ENCODE measurements around the gene KCNJ16.

Gene KCNJ16

DNA sequence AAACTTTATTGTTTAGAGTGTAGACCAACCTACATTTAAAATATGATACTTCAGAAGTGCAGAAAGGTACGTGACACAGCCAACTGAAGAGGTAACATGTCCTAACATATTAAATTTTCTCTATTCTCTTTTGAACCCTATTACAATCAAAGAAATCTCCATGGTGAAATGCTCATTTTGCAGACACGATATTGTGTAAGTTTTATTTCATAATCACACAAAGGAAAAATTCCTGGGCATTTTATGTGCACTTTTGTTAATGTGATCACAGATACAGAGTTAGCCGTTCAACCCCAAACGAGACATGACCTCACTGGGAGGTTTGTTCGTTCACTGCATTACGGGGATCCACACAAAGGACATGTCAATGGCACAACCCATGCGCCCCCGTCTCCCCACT lies 21.8 kb downstream of the KCNJ16 start:
- DNase-seq (ENCODE audit: low read depth in 2 of 2, low spot score in 1 of 2) = no peak

DNA sequence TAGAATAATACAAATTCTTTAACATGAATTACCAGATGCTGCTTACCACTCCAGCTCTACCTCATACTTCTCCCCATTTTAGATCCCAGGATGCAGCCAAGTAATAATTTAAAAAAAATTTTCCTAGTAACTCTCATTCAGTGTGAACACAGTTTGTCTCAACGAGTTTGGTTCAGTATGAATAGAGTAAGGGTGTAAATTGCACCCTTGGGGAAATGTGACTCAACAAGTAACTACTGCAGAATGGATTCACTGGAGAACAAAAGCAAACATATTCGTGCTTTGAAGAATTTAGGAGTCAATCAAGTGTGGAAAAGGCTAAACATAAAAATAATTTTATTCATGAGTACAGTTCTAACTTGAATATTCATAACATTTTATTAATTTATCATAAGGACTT lies 23.0 kb downstream of the KCNJ16 start:
- DNase-seq (ENCODE audit: low read depth in 2 of 2, low spot score in 1 of 2) = no peak

DNA sequence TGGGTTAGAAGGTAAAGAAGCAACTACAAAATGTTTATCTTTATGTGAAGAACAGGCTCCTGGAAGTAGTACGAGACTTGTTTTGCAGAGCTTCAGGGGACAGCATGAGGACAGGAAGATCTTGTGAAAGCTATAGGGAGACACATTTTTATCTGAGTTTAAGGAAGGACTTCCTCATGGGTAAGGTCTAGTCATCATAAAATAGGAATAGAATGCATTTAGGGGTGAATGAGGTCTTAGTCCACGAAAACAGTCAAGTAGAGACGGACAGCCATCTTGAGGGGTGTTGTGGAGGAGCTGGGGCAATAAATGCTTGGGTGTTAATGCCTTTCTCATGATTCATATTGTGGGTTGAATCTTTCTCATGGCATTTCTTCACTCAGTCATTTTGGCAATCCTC lies 24.3 kb downstream of the KCNJ16 start:
- DNase-seq (ENCODE audit: low read depth in 2 of 2, low spot score in 1 of 2) = no peak

DNA sequence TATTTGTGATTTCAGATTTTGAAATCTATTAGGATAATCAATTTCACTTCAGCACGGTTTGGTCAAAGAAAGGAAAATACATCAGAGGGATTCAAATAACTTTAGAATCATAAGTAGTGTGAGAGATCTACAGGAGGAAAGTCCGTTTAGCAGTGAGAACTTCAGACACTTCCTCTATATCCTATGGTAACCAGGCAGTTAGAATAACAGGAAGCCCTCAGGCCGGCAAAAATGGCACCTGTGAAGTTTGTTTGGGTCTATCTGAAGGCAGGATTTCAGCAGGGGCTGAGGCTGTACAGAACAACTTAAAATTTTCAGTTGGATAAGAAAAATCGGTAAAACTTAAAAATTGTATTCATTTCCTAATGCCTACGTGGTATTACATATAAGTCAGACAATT lies 24.9 kb downstream of the KCNJ16 start:
- no peak for DNase-seq (ENCODE audit: low read depth in 2 of 2, low spot score in 1 of 2)

DNA sequence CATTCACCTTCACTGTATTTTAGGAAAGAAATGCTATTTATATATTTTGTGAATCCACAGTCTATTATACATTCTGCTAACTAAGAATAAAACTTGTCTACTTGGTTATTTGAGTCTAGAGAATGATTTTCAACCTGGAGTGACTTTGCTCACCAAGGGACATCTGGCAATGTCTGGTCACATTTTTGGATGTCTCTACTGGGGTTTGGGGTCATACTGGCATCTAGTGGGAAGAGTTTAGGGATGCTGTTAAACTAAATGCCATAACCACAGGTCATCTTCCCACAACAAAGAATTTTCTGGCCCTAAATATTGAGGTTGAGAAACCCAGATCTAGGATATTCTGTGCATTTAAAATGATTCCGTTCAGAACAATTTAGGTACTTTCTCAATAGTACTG lies 26.0 kb downstream of the KCNJ16 start:
- no peak for DNase-seq (ENCODE audit: low read depth in 2 of 2, low spot score in 1 of 2)

DNA sequence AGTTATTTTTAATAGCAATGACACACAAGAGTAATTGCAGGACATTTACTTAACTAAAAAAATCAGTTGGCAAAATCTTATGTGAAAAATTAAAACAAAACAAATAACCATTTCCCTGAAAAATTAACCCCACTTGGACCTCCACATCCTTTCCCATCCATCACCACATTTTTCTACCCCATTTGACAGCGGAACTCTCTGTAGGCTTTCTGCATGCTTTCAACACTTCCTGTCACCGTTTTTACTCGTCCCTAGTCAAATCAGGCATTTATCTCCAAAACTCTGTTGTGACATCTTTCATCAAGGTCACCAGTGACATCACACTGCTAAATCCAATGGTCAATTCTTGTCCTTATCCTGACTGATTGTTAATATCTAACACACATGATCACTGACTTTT lies 27.5 kb downstream of the KCNJ16 start:
- no peak for DNase-seq (ENCODE audit: low read depth in 2 of 2, low spot score in 1 of 2)

DNA sequence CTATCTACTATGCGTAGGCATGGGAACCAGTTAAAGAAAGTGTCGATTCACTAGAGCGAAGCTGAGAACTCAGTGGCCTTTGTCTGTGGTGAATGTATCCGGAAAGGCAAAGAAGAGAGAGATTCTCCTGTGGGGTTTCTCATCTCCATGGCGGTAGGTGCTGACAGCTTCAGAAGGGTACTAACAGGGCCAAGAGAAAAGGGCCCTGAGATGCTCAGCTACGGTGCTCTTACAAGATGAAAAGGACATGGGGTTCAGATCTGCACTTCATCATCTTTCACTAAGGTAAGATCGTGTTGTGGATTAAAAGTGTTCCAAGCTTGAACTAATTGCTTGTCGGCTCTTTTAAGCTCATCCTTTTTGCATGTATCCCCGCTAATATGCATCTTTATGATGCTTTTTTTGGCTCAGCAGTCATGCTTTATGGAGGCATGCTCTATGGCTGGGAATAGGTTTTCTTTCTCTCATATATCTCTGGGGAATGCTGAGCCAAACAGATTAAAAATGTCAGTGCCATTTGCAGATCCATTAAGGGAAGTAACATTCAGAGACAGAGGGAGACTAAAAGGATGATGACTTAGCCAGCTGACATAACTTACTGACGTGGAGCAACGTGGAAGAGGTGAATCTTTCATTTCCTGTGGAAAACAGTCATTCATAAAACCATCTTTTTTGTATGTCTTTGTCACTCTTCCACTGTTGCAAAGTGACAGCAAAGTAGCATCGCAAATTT lies 29.9 kb downstream of the KCNJ16 start:
- no peak for DNase-seq (ENCODE audit: low read depth in 2 of 2, low spot score in 1 of 2)

DNA sequence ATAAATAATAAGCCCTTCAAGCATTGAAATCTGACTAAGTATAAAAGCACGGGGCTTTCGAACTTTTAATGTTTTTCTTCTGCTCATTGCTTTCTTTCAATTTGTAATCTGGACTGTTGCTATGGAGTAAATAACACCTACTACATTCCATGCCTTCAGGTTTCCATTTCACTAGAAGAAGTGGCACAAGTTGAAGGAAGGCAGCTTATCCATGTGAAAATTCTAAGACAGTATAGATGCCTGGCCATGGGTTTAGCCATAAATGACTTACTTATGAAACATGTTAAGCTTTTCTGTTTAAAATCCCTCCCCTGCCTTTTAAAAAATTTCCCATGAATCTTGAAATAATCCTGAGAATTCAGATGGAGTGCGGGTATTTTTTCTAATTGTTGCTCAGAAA lies 30.6 kb downstream of the KCNJ16 start:
- DNase-seq (ENCODE audit: low read depth in 2 of 2, low spot score in 1 of 2) = no peak

DNA sequence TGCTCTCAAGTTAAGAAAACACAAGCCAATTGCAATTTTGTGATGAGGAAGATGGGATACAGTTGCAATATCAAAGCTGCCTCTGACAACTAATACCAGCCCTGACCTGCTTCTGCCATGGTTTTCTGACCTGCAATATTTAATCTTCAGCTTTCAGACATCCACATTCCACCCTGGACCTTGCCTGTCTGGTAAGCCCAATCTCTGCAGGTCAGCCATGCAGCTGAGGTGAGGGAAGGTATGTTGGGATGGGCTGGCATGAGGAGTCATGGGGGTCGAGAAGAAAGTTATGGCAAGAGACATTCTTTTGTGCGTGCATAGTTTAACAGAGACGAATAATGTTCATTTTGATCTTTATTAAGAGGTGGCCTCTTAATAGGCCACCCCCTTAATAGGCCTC lies 31.5 kb downstream of the KCNJ16 start:
- no peak for DNase-seq (ENCODE audit: low read depth in 2 of 2, low spot score in 1 of 2)

DNA sequence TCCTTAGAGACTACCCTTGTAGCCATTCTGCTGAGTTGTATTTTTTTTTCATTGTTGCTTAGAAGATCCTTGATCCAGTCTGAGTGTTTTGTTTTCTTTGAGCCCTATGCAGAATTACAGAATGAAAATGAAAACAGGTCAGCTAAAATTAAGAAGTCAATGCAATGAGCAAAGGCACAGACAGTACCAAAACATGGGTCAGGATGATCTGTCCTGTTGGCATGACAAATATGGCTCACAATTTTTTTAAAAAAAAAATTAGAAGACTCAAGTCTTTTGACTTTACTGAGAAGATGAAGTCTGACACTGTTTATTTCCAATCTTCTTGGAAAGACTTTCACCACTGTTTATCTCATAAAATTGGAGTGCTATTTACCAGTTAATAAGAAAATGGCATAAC lies 32.4 kb downstream of the KCNJ16 start:
- no peak for DNase-seq (ENCODE audit: low read depth in 2 of 2, low spot score in 1 of 2)

DNA sequence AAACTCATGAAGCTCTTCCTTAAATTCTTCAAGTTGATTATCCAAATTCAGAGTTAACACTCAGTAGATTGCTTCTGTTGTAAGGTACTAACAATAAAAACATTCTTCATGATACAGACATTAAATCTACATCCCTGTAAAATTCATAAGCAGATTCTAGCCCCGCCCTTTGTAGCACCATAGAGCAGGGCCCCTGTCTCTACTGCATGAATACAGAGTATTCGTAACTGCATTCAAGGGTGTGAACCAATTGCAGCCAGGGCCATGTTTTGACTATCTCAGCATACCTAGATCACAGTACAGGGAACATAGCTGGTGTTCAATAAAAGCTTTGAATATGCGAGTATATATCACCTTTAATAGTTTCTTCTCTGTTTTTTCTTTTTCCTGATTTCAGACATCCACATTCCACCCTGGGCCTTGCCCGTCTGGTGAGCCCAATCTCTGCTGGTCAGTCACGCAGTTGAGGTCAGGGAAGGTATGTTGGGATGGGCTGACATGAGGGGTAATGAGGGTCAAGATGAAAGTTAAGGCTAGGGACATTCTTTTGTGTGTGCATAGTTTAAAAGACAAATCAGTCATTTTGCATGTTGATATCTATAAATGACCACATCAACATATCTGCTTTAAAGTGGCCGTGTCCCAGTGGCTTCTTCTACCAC lies 33.0 kb downstream of the KCNJ16 start:
- no peak for DNase-seq (ENCODE audit: low read depth in 2 of 2, low spot score in 1 of 2)

DNA sequence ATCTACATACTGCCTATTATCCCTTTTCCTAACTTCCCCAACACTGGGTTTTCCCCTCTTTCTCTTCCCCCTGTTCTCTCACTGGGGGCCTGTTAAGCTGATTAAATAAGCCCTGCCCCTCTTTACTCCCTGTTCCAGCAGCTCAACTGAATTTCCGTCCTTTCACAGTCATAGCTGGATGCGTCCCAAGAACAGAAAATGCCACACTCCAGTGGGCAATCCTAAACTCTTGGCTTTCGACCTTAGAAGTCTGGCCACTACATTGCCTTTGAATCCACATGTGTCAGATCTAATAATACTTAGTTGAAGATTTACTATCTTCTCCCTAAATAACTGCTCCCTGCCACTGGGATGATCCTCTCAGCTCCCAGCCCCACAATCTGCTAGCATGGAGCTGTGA lies 34.5 kb downstream of the KCNJ16 start:
- DNase-seq (ENCODE audit: low read depth in 2 of 2, low spot score in 1 of 2) = no peak

DNA sequence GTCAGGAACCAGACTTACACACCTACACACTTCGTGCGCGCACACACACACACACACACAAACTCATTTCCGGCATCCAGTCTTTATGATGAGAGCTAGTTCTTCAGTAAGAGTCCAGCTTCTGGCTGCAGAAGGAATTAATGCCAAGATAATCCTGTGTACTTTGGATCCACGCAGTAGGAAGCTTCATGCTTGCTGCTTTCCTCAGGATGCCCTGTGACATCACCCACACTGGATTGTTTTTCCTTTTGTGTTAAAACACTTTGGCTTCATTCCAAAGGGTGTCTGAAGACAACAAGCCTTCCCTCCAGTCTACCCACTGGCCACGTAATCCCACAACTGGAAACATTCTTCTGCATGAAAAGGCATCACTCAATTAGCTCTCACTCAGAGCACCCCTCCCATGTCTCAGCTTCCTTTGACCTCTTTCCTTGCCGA lies 35.4 kb downstream of the KCNJ16 start:
- no peak for DNase-seq (ENCODE audit: low read depth in 2 of 2, low spot score in 1 of 2)

DNA sequence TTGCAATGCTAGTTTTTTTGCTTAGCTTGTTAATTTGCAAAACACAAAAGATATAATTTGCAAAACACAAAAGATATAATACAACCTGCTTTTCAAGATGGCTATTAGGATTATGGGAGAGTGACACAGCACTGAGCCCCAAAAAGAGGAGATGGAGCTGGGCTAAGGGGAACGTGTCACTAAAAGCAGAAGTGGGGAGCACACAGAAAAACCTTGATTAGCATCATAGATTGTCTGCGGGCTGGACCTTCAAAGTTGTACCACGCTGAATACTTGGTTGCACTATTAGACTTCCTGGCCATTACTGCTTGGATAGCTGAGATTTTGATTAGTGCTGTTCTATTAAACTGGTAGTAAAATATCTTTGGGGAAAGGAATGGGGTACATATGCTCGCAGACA lies 36.2 kb downstream of the KCNJ16 start:
- DNase-seq (ENCODE audit: low read depth in 2 of 2, low spot score in 1 of 2) = no peak

DNA sequence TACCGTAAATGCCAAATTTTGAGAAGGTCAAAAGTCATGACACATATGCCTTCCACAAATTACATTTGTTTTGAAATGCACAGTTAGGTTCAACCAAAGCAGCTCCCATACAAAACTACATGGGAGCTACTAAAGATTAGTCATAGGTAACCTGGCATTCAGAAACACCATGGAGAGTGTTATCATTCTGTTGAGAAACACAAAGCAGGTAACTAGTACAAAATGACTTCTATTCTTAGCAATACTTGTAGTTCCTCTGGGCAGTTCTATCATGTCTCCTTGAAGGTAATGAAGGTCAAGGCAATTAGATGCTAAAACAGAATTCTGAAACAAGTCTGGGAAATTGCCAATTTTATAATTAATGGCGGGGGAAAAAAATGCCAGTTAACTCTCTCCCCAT lies 39.4 kb downstream of the KCNJ16 start:
- DNase-seq (ENCODE audit: low read depth in 2 of 2, low spot score in 1 of 2) = no peak

DNA sequence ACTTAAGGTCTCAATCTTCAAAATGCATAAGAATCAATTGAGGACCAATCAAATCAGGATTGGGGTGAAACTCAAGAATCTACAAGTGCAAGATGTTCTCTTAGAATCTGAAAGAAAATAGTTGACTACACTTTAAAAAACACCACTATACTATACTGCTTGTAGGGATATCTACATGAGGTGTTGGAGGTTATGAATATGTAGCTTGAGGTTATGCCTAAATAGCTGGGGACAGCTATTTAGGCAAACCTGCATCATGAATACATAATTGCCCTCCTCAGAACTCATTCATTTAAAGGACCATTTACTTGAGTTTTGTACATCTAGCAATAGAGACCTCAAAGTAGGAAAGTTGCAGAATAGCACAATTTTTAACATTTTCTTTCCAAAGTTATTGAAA lies 40.1 kb downstream of the KCNJ16 start:
- DNase-seq (ENCODE audit: low read depth in 2 of 2, low spot score in 1 of 2) = no peak

DNA sequence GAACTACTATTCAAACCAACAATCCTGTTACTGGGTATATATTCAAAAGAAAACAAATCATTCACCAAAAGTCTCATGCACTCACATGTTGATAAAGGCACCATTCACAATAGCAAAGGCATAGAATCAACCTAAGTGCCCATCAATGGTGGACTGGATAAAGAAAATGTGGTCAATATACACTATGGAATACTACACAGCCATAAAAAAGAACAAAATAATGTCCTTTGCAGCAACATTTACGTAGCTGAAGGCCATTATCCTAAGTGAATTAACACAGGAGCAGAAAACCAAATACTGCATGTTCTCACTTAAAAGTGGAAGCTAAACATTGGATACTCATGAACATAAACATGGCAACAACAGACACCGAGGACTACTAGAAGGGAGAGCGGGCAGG lies 41.9 kb downstream of the KCNJ16 start:
- no peak for DNase-seq (ENCODE audit: low read depth in 2 of 2, low spot score in 1 of 2)

DNA sequence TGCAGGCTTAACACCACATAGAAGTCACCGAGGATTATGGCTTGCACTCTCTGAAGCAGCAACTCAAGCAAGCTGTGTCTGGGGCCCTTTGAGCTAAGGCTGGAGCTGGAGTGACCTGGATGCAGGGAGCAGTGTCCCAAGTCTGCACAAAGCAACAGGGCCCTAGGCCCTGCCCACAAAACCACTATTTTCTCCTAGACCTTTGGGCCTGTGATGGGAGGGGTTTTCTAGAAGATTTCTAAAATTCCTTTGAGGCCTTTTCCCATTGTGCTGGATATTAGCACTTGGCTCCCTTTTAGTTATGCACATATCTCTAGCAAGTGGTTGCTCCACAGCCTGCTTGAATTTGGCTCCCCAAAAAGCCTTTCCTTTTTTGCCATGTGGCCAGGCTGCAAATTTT lies 44.5 kb downstream of the KCNJ16 start:
- DNase-seq (ENCODE audit: low read depth in 2 of 2, low spot score in 1 of 2) = no peak

DNA sequence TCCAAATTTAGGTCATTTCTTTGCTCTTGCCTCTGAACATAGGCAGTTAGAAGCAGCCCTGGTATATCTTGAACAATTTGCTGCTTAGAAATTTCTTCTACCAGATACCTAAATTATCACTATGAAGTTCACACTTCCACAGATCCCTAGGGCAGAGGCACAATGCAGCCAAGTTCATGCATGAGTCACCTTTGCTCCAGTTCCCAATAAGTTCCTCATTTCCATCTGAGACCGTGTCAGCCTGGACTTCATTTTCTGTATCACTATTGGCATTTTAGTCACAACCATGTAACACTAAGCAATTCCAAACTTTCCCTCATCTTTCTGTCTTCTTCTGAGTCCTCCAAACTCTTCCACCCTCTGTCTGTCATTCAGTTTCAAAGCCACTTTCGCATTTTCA lies 45.0 kb downstream of the KCNJ16 start:
- no peak for DNase-seq (ENCODE audit: low read depth in 2 of 2, low spot score in 1 of 2)

DNA sequence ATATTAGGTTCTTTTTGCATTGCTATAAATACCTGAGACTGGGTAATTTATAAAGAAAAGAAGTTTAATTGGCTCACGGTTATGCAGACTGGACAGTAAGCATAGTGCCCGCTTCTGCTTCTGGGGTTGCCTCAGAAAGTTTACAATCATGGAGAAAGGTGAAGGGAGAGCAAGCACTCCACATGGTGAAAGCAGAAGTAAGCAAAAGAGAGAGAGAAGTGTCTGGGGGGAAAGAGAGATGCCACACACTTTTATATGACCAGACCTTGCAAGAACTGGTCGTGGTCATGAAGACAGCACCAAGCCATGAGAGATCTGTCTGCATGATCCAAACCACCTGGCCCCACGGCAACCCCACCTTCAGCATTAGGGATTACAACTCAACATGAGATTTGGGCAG lies 45.4 kb downstream of the KCNJ16 start:
- DNase-seq (ENCODE audit: low read depth in 2 of 2, low spot score in 1 of 2) = no peak

DNA sequence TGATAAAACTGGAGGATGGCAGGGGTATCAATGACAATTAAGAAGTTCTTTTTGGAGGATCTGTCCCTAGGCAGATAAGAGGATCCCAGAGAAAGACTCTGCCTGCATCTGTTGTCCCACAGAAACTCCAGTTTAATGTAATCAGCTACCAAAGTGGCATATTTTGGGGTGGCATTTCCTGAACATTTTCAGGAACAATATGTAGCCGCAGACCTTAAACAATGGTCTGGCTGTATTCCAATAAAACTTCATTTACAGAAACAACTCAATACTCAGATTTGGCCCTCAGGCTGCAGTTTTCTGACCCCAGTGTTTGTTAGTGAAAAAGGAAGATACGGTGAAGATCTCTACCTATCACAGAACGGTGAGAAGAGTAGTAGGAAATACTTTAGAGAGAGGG lies 46.1 kb downstream of the KCNJ16 start:
- DNase-seq (ENCODE audit: low read depth in 2 of 2, low spot score in 1 of 2) = no peak

DNA sequence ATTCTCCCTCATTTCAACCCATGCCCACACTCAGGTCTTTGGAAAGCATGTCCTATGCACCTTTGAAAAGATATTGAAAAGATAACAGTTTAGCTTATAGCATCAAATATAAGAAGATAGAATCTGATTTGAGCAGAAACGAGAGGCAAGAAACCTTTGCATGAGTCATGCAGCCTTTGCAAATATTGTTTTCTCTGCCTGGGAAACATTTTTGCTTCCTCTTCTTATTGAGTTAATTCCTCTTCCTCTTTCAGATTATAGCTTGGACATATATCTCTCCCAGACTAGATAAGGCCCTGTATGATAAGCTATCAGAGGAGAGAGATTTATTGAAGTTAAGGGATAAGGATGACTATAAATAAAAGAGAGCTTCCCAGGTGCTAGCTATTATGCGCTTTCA lies 48.2 kb downstream of the KCNJ16 start:
- no peak for DNase-seq (ENCODE audit: low read depth in 2 of 2, low spot score in 1 of 2)

DNA sequence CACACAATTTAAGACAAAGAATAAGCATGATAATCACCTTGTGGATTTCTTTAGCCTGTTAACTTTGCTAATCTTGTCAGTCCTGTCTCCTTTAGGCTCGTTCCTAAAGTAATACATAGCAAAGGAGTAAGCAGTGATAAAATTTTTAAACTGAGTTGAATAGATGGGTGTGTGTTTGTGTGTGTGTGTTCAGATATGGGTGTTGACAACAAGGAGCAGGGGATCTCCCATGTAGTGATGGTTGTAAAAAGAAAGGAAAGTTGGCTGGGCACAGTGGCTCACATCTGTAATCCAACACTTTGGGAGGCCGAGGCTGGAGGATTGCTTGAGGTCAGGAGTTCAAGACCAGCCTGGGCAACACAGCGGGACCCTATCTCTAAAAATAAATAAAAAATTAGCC lies 49.7 kb downstream of the KCNJ16 start:
- no peak for DNase-seq (ENCODE audit: low read depth in 2 of 2, low spot score in 1 of 2)

Data from stimulated activated CD8-positive, alpha-beta memory T cell treated with anti-CD3 and anti-CD28 coated beads, Interleukin-4, amount 100 ng/mL, for 1 hour (primary cell).